IMR-90 (cell line): Measurements from ENCODE around the gene PRUNE2. TPM values are rescaled to one million over a fixed set of nuclear protein-coding genes. Genes with fewer than 3 reads are reported as not detected.

ENCODE experiments used
- ATAC-seq: fragments of 200-7000 bp; cut with Tn5 transposase; 2 replicates; pipeline ENCODE4 v1.9.1; 2020; ENCODE audit warnings: low read depth, mild to moderate bottlenecking, moderate library complexity
- BruUV-seq: library from RNA; stranded (reverse); fragments of 400-500 nt; replicated peaks from 2 replicates; lab custom pipeline; 2021; lab: Mats Ljungman, UMichigan
- CTCF ChIA-PET: fragments of 300-600 bp; formaldehyde crosslinking; extraction: SDS; loops from one replicate; lab custom pipeline; 2021; ENCODE audit warnings: antibody characterized with exemption; lab: Yijun Ruan, JAX
- POLR2A ChIA-PET: fragments of 300-600 bp; sonication (Branson Sonifier 250); formaldehyde crosslinking; loops from one replicate; lab custom pipeline; 2022; ENCODE audit warnings: antibody characterized with exemption; ENCODE audit not compliant: unreplicated experiment; lab: Charles Lee
- DNase-seq: peaks from one replicate; pipeline ENCODE4 v3.0.0; 2013
- H2AFZ ChIP-seq: replicated peaks from 2 replicates; pipeline ENCODE3; 2013; ENCODE audit warnings: low read length, mild to moderate bottlenecking; ENCODE audit not compliant: poor library complexity
- H2AK5ac ChIP-seq: 2 replicates; pipeline ENCODE4 v1.6.1; 2013; ENCODE audit warnings: low read depth, low read length, inconsistent platforms
- H2AK9ac ChIP-seq: replicated peaks from 2 replicates; pipeline ENCODE3; 2013; ENCODE audit warnings: mild to moderate bottlenecking, low read depth, low read length, moderate library complexity; ENCODE audit not compliant: poor library complexity
- H2BK120ac ChIP-seq: 2 replicates; pipeline ENCODE4 v1.6.1; 2013; ENCODE audit warnings: low read depth, low read length, inconsistent platforms
- H2BK15ac ChIP-seq: 3 replicates; pipeline ENCODE4 v1.6.1; 2013; ENCODE audit warnings: low read depth, low read length, inconsistent platforms
- H2BK20ac ChIP-seq: 2 replicates; pipeline ENCODE4 v1.6.1; 2013; ENCODE audit warnings: low read depth, mild to moderate bottlenecking, inconsistent platforms, low read length, moderate library complexity
- H2BK5ac ChIP-seq: 2 replicates; pipeline ENCODE4 v1.6.1; 2013; ENCODE audit warnings: mild to moderate bottlenecking, low read depth, low read length, inconsistent platforms; ENCODE audit not compliant: poor library complexity, severe bottlenecking
- H3K14ac ChIP-seq: replicated peaks from 2 replicates; pipeline ENCODE4 v1.6.1; 2013; ENCODE audit warnings: low read depth, low read length, inconsistent platforms
- H3K18ac ChIP-seq: 2 replicates; pipeline ENCODE4 v1.6.1; 2013; ENCODE audit warnings: low read depth, low read length, control low read depth
- H3K23ac ChIP-seq: 2 replicates; pipeline ENCODE4 v1.6.1; 2013; ENCODE audit warnings: low read depth, low read length, inconsistent platforms
- H3K27ac ChIP-seq: 2 replicates; pipeline ENCODE4 v1.5.1; 2013; ENCODE audit warnings: mild to moderate bottlenecking, control low read depth, low read length; ENCODE audit not compliant: insufficient read depth
- H3K27me3 ChIP-seq: 2 replicates; pipeline ENCODE4 v1.6.1; 2013; ENCODE audit warnings: low read length; ENCODE audit not compliant: control insufficient read depth, insufficient read depth
- H3K36me3 ChIP-seq: 2 replicates; pipeline ENCODE4 v1.6.1; 2013; ENCODE audit warnings: low read length, mixed read lengths; ENCODE audit not compliant: control insufficient read depth, insufficient read depth
- H3K4ac ChIP-seq: 2 replicates; pipeline ENCODE4 v1.6.1; 2013; ENCODE audit warnings: low read depth, low read length, inconsistent platforms
- H3K4me1 ChIP-seq: 2 replicates; pipeline ENCODE4 v1.6.1; 2013; ENCODE audit warnings: low read length, mixed read lengths; ENCODE audit not compliant: control insufficient read depth, insufficient read depth
- H3K4me2 ChIP-seq: 2 replicates; pipeline ENCODE4 v1.6.1; 2013; ENCODE audit warnings: low read depth, mild to moderate bottlenecking, control low read depth, low read length, moderate library complexity
- H3K4me3 ChIP-seq: 2 replicates; pipeline ENCODE4 v1.5.1; 2013; ENCODE audit warnings: low read depth, mild to moderate bottlenecking, control low read depth, low read length, moderate library complexity; ENCODE audit not compliant: insufficient read depth
- H3K56ac ChIP-seq: 2 replicates; pipeline ENCODE4 v1.6.1; 2013; ENCODE audit warnings: low read length, inconsistent platforms; ENCODE audit not compliant: insufficient read depth; ENCODE audit errors: extremely low read depth
- H3K79me1 ChIP-seq, 2 experiments: 2 replicates each; pipeline ENCODE4 v1.6.1; 2013; ENCODE audit warnings: low read length in 2 of 2, inconsistent platforms in 1 of 2, low read depth in 1 of 2
- H3K9ac ChIP-seq: 2 replicates; pipeline ENCODE4 v1.6.1; 2013; ENCODE audit warnings: low read depth, low read length, control low read depth
- H3K9me1 ChIP-seq: 2 replicates; pipeline ENCODE4 v1.6.1; 2013; ENCODE audit warnings: low read length, inconsistent platforms; ENCODE audit not compliant: insufficient read depth
- H3K9me3 ChIP-seq: 2 replicates; pipeline ENCODE4 v1.6.1; 2013; ENCODE audit warnings: low read length; ENCODE audit not compliant: control insufficient read depth, insufficient read depth
- H4K20me1 ChIP-seq: 2 replicates; pipeline ENCODE4 v1.6.1; 2013; ENCODE audit warnings: low read length, inconsistent platforms; ENCODE audit not compliant: insufficient read depth
- H4K5ac ChIP-seq: 2 replicates; pipeline ENCODE4 v1.6.1; 2013; ENCODE audit warnings: mild to moderate bottlenecking, low read depth, low read length, control low read depth
- H4K8ac ChIP-seq, 2 experiments: 2 replicates each; pipeline ENCODE4 v1.6.1; 2013; ENCODE audit warnings: low read depth in 2 of 2, low read length in 2 of 2, control low read depth in 1 of 2, inconsistent platforms in 1 of 2
- H4K91ac ChIP-seq: 2 replicates; pipeline ENCODE4 v1.6.1; 2013; ENCODE audit warnings: low read depth, low read length, inconsistent platforms; ENCODE audit not compliant: insufficient read depth
- BHLHE40 ChIP-seq: fragments of 150-350 bp; IDR thresholded peaks from 2 replicates; pipeline ENCODE4 v1.6.1; 2016; ENCODE audit warnings: mild to moderate bottlenecking, low read depth, low read length
- CEBPB ChIP-seq: IDR thresholded peaks from 2 replicates; pipeline ENCODE4 v1.6.1; 2012; ENCODE audit warnings: low read depth, low read length, improper control_type of control experiment
- CHD1 ChIP-seq: IDR thresholded peaks from 2 replicates; pipeline ENCODE4 v1.6.1; 2012; ENCODE audit warnings: low read depth, low read length, improper control_type of control experiment
- ELK1 ChIP-seq: fragments of 150-350 bp; IDR thresholded peaks from 2 replicates; pipeline ENCODE4 v1.6.1; 2016; ENCODE audit warnings: low read depth, mild to moderate bottlenecking, low read length, moderate library complexity, borderline replicate concordance
- FOS ChIP-seq: fragments of 150-350 bp; IDR thresholded peaks from 2 replicates; pipeline ENCODE4 v1.6.1; 2016; ENCODE audit warnings: low read depth, low read length
- MAFK ChIP-seq: IDR thresholded peaks from 2 replicates; pipeline ENCODE4 v1.6.1; 2012; ENCODE audit warnings: low read depth, low read length, improper control_type of control experiment
- MAZ ChIP-seq: IDR thresholded peaks from 2 replicates; pipeline ENCODE4 v1.6.1; 2012; ENCODE audit warnings: low read depth, mild to moderate bottlenecking, low read length, improper control_type of control experiment, moderate library complexity, borderline replicate concordance
- MXI1 ChIP-seq: IDR thresholded peaks from 2 replicates; pipeline ENCODE4 v1.6.1; 2012; ENCODE audit warnings: low read depth, mild to moderate bottlenecking, low read length, moderate library complexity, borderline replicate concordance
- NFE2L2 ChIP-seq: fragments of 150-350 bp; IDR thresholded peaks from 2 replicates; pipeline ENCODE4 v1.6.1; 2016; ENCODE audit warnings: low read depth, mild to moderate bottlenecking, low read length
- POLR2A ChIP-seq: IDR thresholded peaks from 2 replicates; pipeline ENCODE4 v1.6.1; 2012; ENCODE audit warnings: mild to moderate bottlenecking, low read depth, low read length
- RAD21 ChIP-seq: IDR thresholded peaks from 2 replicates; pipeline ENCODE4 v1.6.1; 2012; ENCODE audit warnings: low read length, improper control_type of control experiment
- RCOR1 ChIP-seq: IDR thresholded peaks from 2 replicates; pipeline ENCODE4 v1.6.1; 2012; ENCODE audit warnings: mild to moderate bottlenecking, low read length, improper control_type of control experiment; ENCODE audit not compliant: insufficient replicate concordance
- RFX5 ChIP-seq: IDR thresholded peaks from 2 replicates; pipeline ENCODE4 v1.8.0; 2012; ENCODE audit warnings: low read depth, mild to moderate bottlenecking, low read length, moderate library complexity
- SMC3 ChIP-seq: fragments of 150-350 bp; IDR thresholded peaks from 2 replicates; pipeline ENCODE4 v1.6.1; 2016; ENCODE audit warnings: low read depth, mild to moderate bottlenecking, antibody characterized with exemption, low read length, moderate library complexity
- USF2 ChIP-seq: fragments of 150-350 bp; IDR thresholded peaks from 2 replicates; pipeline ENCODE4 v1.6.1; 2017; ENCODE audit warnings: mild to moderate bottlenecking, antibody characterized with exemption, low read length, low read depth
- WGBS, 2 experiments: methylation state at CpG; one replicate each; pipeline versions ENCODE4 v1.1.5 to v1.1.7; 2013; ENCODE audit warnings: missing lambda C conversion rate in 2 of 2; ENCODE audit not compliant: insufficient read length in 1 of 2; ENCODE audit errors: extremely low coverage in 2 of 2; 5-methylcytosine and 5-hydroxymethylcytosine counted together
- dilution Hi-C: fragments of 300-500 bp; cut with HindIII; formaldehyde crosslinking; loops from one replicate; pipeline ENCODE4 v1.14.3; 2018; ENCODE audit warnings: low sequenced_read_pairs; ENCODE audit not compliant: unreplicated experiment
- in situ Hi-C: fragments of 300-500 bp; cut with MboI; formaldehyde crosslinking; loops from 3 replicates; pipeline ENCODE4 v1.14.3; 2019; ENCODE audit warnings: low sequenced_read_pairs, inconsistent platforms, mixed read lengths
- intact Hi-C: fragments of 100-400 bp; cut with micrococcal nuclease; formaldehyde crosslinking; loops from 2 replicates; pipeline ENCODE4 v1.10.0; 2022
- polyA plus RNA-seq, 3 experiments: library from polyadenylated mRNA; depleted of rRNA; stranded (reverse); fragments of >200 nt; gene quantifications; 2 replicates each; pipeline ENCODE4 v1.2.3, GENCODE V29; 2012; ENCODE audit warnings: low replicate concordance in 1 of 3
- total RNA-seq: library from RNA; depleted of rRNA; stranded (reverse); fragments of >200 nt; gene quantifications from 2 replicates; pipeline ENCODE4 v1.2.3, GENCODE V29; 2012

Gene PRUNE2
- total and polyA plus RNA-seq, 2 of the 4 experiments (the other 2 are of a cell fraction) = 0.70 to 1.6 TPM

- ATAC-seq = no peak
- no peak overlapping the region for H2BK120ac ChIP-seq
- DNase-seq = no peak
- no peak overlapping the region for H2AK5ac ChIP-seq
- H3K56ac ChIP-seq = no peak overlapping the region
- H3K9me1 ChIP-seq = no peaks in the 10 kb centered on the region
- intact Hi-C loops (no loop called here), dilution Hi-C loops (no loop called here), in situ Hi-C loops (no loop called here)
- no peak overlapping the region for H2AK9ac ChIP-seq
- ChIA-PET CTCF (no interaction called here), POLR2A (no interaction called here)
- H2AFZ ChIP-seq = no peak overlapping the region
- peaks cover 4% of the 10 kb centered on the region; the same call in 1 of the 2 replicates for H3K27me3 ChIP-seq
- no peak overlapping the region for H2BK15ac ChIP-seq
- H3K27ac ChIP-seq = no peak overlapping the region
- no peak overlapping the region for H4K8ac ChIP-seq
- H3K4me3 ChIP-seq = no peak overlapping the region
- H3K36me3 ChIP-seq = no peaks in the 10 kb centered on the region
- H3K18ac ChIP-seq = no peak overlapping the region
- BruUV-seq = no TSS peak
- no peak overlapping the region for H2BK5ac ChIP-seq
- TF ChIP-seq RCOR1 = no peak
- TF ChIP-seq BHLHE40 = no peak
- no peak for TF ChIP-seq RFX5
- TF ChIP-seq MAZ = no peak
- no peak for TF ChIP-seq CHD1
- no peak for TF ChIP-seq POLR2A
- TF ChIP-seq FOS = no peak
- TF ChIP-seq USF2 = no peak
- TF ChIP-seq ELK1 = no peak
- no peak for TF ChIP-seq CEBPB
- TF ChIP-seq SMC3 = no peak
- TF ChIP-seq NFE2L2 = no peak
- no peak for TF ChIP-seq RAD21
- no peak for TF ChIP-seq MXI1
- no peak for TF ChIP-seq MAFK
- H3K9me3 ChIP-seq = no peaks in the 10 kb centered on the region
- H4K5ac ChIP-seq = no peak overlapping the region
- H4K20me1 ChIP-seq = no peaks in the 10 kb centered on the region
- no peak overlapping the region for H4K91ac ChIP-seq
- no peaks in the 10 kb centered on the region for H3K79me1 ChIP-seq
- no peaks in the 10 kb centered on the region for H3K4me1 ChIP-seq
- H3K4ac ChIP-seq = no peak overlapping the region
- 100% methylated on average over 1 of the region's 6 CpGs; no CpG with 5 or more reads in 1 of the 2 experiments for WGBS, 2 experiments
- no peak overlapping the region for H3K14ac ChIP-seq
- H3K23ac ChIP-seq = no peak overlapping the region
- H3K4me2 ChIP-seq = no peak overlapping the region
- H2BK20ac ChIP-seq = no peak overlapping the region
- no peak overlapping the region for H3K9ac ChIP-seq
These were observed 296.5 kb downstream of the PRUNE2 start for GRCh38 chr9:76609285-76610010.
